ENCODE data around the gene TBCEL. TPM values are rescaled to one million over a fixed set of nuclear protein-coding genes. Genes with fewer than 3 reads are reported as not detected.
A peak's percentile ranks its signal among the peaks of the same experiment; 100 is the strongest.
"Not testable (repeated sequence)": the region's sequence is repeated elsewhere in the genome, so short reads cannot be mapped to it uniquely, and the experiment has no call there.

TBCEL gene
- total RNA-seq, 4 donors from 2014 or later = 5.4 to 15.2 (median 8.4) TPM

- ATAC-seq (no peak), DNase-seq (no peak)
- Histone ChIP-seq H3K36me3 (no peaks in the 10 kb centered on the region), H3K9me3 (no peaks in the 10 kb centered on the region), H3K4me1 (no peaks in the 10 kb centered on the region), H3K27ac (no peak overlapping the region), H3K4me3 (no peak overlapping the region), H3K27me3 (no peaks in the 10 kb centered on the region)
- TF ChIP-seq POLR2A (IDR thresholded peaks at IDR 0.05) = no peak
- TF ChIP-seq, protein P1, sequence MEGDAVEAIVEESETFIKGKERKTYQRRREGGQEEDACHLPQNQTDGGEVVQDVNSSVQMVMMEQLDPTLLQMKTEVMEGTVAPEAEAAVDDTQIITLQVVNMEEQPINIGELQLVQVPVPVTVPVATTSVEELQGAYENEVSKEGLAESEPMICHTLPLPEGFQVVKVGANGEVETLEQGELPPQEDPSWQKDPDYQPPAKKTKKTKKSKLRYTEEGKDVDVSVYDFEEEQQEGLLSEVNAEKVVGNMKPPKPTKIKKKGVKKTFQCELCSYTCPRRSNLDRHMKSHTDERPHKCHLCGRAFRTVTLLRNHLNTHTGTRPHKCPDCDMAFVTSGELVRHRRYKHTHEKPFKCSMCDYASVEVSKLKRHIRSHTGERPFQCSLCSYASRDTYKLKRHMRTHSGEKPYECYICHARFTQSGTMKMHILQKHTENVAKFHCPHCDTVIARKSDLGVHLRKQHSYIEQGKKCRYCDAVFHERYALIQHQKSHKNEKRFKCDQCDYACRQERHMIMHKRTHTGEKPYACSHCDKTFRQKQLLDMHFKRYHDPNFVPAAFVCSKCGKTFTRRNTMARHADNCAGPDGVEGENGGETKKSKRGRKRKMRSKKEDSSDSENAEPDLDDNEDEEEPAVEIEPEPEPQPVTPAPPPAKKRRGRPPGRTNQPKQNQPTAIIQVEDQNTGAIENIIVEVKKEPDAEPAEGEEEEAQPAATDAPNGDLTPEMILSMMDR (IDR thresholded peaks at IDR 0.05 in 4 of 5, conservative IDR thresholded peaks at IDR 0.05 in 1 of 5) = no peak
- intact Hi-C loops (cut with DNase I; ENCODE audit: low total_unique reads) (no loop called here), in situ Hi-C loops (cut with MboI; ENCODE audit: low sequenced_read_pairs in 4 of 4) (no loop called here)
Observed at GRCh38 chr11:121018746-121019145, 5.2 kb upstream of the TBCEL start.

DNA sequence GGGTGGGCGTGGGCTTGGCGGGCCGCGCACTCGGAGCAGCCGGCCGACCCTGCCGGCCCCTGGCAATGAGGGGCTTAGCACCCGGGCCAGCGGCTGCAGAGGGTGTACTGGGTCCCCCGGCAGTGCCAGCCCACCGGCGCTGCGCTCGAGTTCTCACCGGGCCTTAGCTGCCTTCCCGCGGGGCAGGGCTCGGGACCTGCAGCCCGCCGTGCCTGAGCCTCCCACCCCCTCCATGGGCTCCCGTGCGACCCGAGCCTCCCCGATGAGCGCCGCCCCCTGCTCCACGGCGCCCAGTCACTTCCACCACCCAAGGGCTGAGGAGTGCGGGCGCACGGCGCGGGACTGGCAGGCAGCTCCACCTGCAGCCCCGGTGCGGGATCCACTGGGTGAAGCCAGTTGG lies 2.2 kb upstream of the TBCEL start:
- ATAC-seq; H3K4me3 ChIP-seq; H3K9me3 ChIP-seq; DNase-seq; H3K36me3 ChIP-seq; H3K27ac ChIP-seq; in situ Hi-C loops (cut with MboI; ENCODE audit: low sequenced_read_pairs in 4 of 4); intact Hi-C loops (cut with DNase I; ENCODE audit: low total_unique reads); H3K27me3 ChIP-seq: not testable (repeated sequence)
- peaks cover 6 to 15% of the 10 kb centered on the region in 2 donors for H3K4me1 ChIP-seq

GRCh38 chr11:121024989-121025388 lies 1.1 kb downstream of the TBCEL start:
- no peak for DNase-seq
- in situ Hi-C loops (cut with MboI; ENCODE audit: low sequenced_read_pairs in 4 of 4) = no loop called here
- no peak for TF ChIP-seq POLR2A (IDR thresholded peaks at IDR 0.05)
- TF ChIP-seq, protein P1 (IDR thresholded peaks at IDR 0.05 in 4 of 5, conservative IDR thresholded peaks at IDR 0.05 in 1 of 5) = no peak
- no peak for ATAC-seq
- intact Hi-C loops (cut with DNase I; ENCODE audit: low total_unique reads) = no loop called here
- peak overlapping the region; percentile 69 to 84 (median 76) for H3K4me3 ChIP-seq
- H3K9me3 ChIP-seq = no peaks in the 10 kb centered on the region
- no peaks in the 10 kb centered on the region for H3K36me3 ChIP-seq
- H3K4me1 ChIP-seq = peaks cover 6 to 15% of the 10 kb centered on the region in 2 donors
- H3K27me3 ChIP-seq = no peaks in the 10 kb centered on the region
- H3K27ac ChIP-seq = peak overlapping the region; percentile 61 to 82 (median 72)

- Histone ChIP-seq H3K27me3 (no peaks in the 10 kb centered on the region), H3K9me3 (no peaks in the 10 kb centered on the region)
- ATAC-seq = no peak
Observed at GRCh38 chr11:121029153-121029552, 5.3 kb downstream of the TBCEL start.

DNA sequence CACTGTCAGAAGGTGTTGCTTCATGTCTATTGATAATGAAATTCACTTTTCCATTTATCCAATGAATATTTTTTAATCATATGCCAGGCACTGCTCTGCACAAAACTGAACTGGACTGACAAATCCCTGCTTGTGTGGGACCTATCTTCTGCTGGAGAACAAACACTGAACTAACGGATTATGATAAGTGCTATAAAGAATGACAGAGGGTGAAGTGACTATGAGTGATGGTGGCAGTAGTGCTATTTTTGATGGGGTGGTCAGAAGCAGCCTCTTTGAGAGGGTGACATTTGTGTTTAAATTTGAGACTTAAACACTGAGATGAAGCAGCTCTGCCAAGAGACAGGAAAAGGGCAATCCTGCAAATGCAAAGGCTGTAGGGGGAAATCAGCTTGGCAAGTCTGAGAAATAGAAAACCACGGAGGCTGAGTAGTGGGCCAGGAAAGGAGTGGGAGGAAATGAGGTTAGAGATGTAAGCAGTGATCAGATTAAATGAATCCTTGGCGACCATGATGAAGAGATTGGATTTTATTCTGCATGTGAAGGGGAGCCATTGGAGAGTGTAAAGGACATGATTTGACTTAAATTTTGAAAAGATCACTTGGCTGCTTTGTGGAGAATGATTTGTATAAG lies 6.0 kb downstream of the TBCEL start:
- Histone ChIP-seq H3K4me1 (peaks cover 5 to 11% of the 10 kb centered on the region in 2 donors), H3K27me3 (no peaks in the 10 kb centered on the region), H3K9me3 (no peaks in the 10 kb centered on the region), H3K4me3 (no peak overlapping the region), H3K36me3 (no peaks in the 10 kb centered on the region), H3K27ac (no peak overlapping the region)
- DNase-seq (no peak), ATAC-seq (no peak)
- no peak for TF ChIP-seq POLR2A (IDR thresholded peaks at IDR 0.05)
- TF ChIP-seq, protein P1 (IDR thresholded peaks at IDR 0.05 in 4 of 5, conservative IDR thresholded peaks at IDR 0.05 in 1 of 5) = no peak
- in situ Hi-C loops (cut with MboI; ENCODE audit: low sequenced_read_pairs in 4 of 4) (no loop called here), intact Hi-C loops (cut with DNase I; ENCODE audit: low total_unique reads) (no loop called here)

More at GRCh38 chr11:121029153-121029552, 5.3 kb downstream of the TBCEL start:
- in situ Hi-C loops (cut with MboI; ENCODE audit: low sequenced_read_pairs in 4 of 4) = no loop called here
- H3K36me3 ChIP-seq = no peaks in the 10 kb centered on the region
- peaks cover 10 to 18% of the 10 kb centered on the region in 2 donors for H3K4me1 ChIP-seq
- DNase-seq = no peak
- no peak for TF ChIP-seq POLR2A (IDR thresholded peaks at IDR 0.05)
- TF ChIP-seq, protein P1 (IDR thresholded peaks at IDR 0.05 in 4 of 5, conservative IDR thresholded peaks at IDR 0.05 in 1 of 5) = no peak
- no peak overlapping the region for H3K27ac ChIP-seq
- intact Hi-C loops (cut with DNase I; ENCODE audit: low total_unique reads) = no loop called here
- no peak overlapping the region for H3K4me3 ChIP-seq

Measured in gastrocnemius medialis (tissue), 4 donors.